ENCODE data around the gene ANKRD28. TPM values are rescaled to one million over a fixed set of nuclear protein-coding genes. Genes with fewer than 3 reads are reported as not detected.

The ANKRD28 gene
- total and polyA plus RNA-seq, 2 of the 13 experiments (the other 11 are each of a cell fraction or from before 2014, with no cell fraction given) = 21.0 to 28.9 TPM

GRCh38 chr3:15651396-15651795 lies 146.4 kb downstream of the ANKRD28 start:
- Histone ChIP-seq H3K4me2 (ENCODE audit: low read depth, low read length) (no peak overlapping the region), H3K4me1 (ENCODE audit: insufficient read depth, low read length) (peaks cover 10% of the 10 kb centered on the region), H2AFZ (ENCODE audit: low read length) (no peak overlapping the region), H3K27ac (ENCODE audit: extremely low read length, insufficient read depth, low read length) (no peak overlapping the region), H3K36me3 (replicated peaks in 1 of 2; ENCODE audit: control insufficient read depth in 1 of 2, insufficient read depth in 2 of 2, low read length in 2 of 2) (no peaks in the 10 kb centered on the region), H3K9ac (ENCODE audit: insufficient read depth, low read depth, low read length) (no peak overlapping the region), H3K79me2 (ENCODE audit: insufficient read depth, low read length) (no peaks in the 10 kb centered on the region), H3K27me3 (ENCODE audit: control insufficient read depth in 1 of 2, insufficient read depth in 2 of 2, low read length in 2 of 2) (no peaks in the 10 kb centered on the region), H3K4me3 (replicated peaks in 1 of 3; ENCODE audit: insufficient read depth in 1 of 3, low read depth in 2 of 3, low read length in 3 of 3) (no peak overlapping the region), H3K9me3 (ENCODE audit: low read length) (peaks cover 4% of the 10 kb centered on the region), H4K20me1 (ENCODE audit: insufficient read depth, low read length) (no peaks in the 10 kb centered on the region)
- in situ Hi-C loops (cut with HindIII; ENCODE audit: extremely low pct_ligation_motif_present, low pct_unique_long_range_greater_than_20kb) = no loop called here
- intact Hi-C loops (cut with micrococcal nuclease; ENCODE audit: unreplicated experiment) = no loop called here
- POLR2A ChIA-PET = no interaction called here
- CTCF ChIA-PET (ENCODE audit: low intra/inter-chr PET ratio, low total read pairs) = no interaction called here
- BruUV-seq (replicated peaks) = no TSS peak
- 90% methylated on average over 8 of the region's 8 CpGs for WGBS (ENCODE audit: low lambda C conversion rate)
- FAIRE-seq (no peak), DNase-seq (ENCODE audit: low spot score) (no peak), ATAC-seq (no peak; the same call in 2 of the 3 replicates)
- TF ChIP-seq, protein P1, sequence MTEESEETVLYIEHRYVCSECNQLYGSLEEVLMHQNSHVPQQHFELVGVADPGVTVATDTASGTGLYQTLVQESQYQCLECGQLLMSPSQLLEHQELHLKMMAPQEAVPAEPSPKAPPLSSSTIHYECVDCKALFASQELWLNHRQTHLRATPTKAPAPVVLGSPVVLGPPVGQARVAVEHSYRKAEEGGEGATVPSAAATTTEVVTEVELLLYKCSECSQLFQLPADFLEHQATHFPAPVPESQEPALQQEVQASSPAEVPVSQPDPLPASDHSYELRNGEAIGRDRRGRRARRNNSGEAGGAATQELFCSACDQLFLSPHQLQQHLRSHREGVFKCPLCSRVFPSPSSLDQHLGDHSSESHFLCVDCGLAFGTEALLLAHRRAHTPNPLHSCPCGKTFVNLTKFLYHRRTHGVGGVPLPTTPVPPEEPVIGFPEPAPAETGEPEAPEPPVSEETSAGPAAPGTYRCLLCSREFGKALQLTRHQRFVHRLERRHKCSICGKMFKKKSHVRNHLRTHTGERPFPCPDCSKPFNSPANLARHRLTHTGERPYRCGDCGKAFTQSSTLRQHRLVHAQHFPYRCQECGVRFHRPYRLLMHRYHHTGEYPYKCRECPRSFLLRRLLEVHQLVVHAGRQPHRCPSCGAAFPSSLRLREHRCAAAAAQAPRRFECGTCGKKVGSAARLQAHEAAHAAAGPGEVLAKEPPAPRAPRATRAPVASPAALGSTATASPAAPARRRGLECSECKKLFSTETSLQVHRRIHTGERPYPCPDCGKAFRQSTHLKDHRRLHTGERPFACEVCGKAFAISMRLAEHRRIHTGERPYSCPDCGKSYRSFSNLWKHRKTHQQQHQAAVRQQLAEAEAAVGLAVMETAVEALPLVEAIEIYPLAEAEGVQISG (CRISPR knock-in tag; IDR thresholded peaks at IDR 0.05) = no peak
- TF ChIP-seq ATF7 (IDR thresholded peaks at IDR 0.05) (no peak), ATF7 (CRISPR knock-in tag; IDR thresholded peaks at IDR 0.05) (no peak), ZNF850 (CRISPR knock-in tag; conservative IDR thresholded peaks at IDR 0.05) (no peak), ZNF740 (CRISPR knock-in tag; IDR thresholded peaks at IDR 0.05) (no peak), FOXC1 (CRISPR knock-in tag; IDR thresholded peaks at IDR 0.05; ENCODE audit: borderline replicate concordance) (no peak), HDAC6 (IDR thresholded peaks at IDR 0.05; ENCODE audit: low read depth, low read length) (no peak), YEATS2 (CRISPR knock-in tag; IDR thresholded peaks at IDR 0.05; ENCODE audit: borderline replicate concordance) (no peak), TIGD3 (CRISPR knock-in tag; IDR thresholded peaks at IDR 0.05; ENCODE audit: borderline replicate concordance) (no peak), ZNF784 (CRISPR knock-in tag; IDR thresholded peaks at IDR 0.05; ENCODE audit: borderline replicate concordance) (no peak), ZNF431 (CRISPR knock-in tag; IDR thresholded peaks at IDR 0.05; ENCODE audit: borderline replicate concordance, low read depth) (no peak), HNRNPLL (IDR thresholded peaks at IDR 0.05; ENCODE audit: low read depth, low read length, poor library complexity, severe bottlenecking) (no peak), ARNT2 (CRISPR knock-in tag; IDR thresholded peaks at IDR 0.05; ENCODE audit: low read depth) (no peak), ETV6 (CRISPR knock-in tag; conservative IDR thresholded peaks at IDR 0.05) (no peak), ZNF530 (CRISPR knock-in tag; IDR thresholded peaks at IDR 0.05; ENCODE audit: low read depth) (no peak), CBX1 (IDR thresholded peaks at IDR 0.05; ENCODE audit: low read depth) (no peak), NAIF1 (CRISPR knock-in tag; IDR thresholded peaks at IDR 0.05; ENCODE audit: borderline replicate concordance) (no peak), FIP1L1 (IDR thresholded peaks at IDR 0.05; ENCODE audit: borderline replicate concordance, insufficient read depth, low read depth, low read length) (no peak)
- TF ChIP-seq, protein P2, sequence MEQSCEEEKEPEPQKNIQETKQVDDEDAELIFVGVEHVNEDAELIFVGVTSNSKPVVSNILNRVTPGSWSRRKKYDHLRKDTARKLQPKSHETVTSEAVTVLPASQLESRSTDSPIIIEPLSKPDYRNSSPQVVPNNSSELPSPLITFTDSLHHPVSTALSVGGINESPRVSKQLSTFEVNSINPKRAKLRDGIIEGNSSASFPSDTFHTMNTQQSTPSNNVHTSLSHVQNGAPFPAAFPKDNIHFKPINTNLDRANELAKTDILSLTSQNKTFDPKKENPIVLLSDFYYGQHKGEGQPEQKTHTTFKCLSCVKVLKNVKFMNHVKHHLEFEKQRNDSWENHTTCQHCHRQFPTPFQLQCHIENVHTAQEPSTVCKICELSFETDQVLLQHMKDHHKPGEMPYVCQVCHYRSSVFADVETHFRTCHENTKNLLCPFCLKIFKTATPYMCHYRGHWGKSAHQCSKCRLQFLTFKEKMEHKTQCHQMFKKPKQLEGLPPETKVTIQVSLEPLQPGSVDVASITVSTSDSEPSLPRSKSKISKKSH (CRISPR knock-in tag; IDR thresholded peaks at IDR 0.05; ENCODE audit: borderline replicate concordance) = no peak

Data from HepG2 (cell line).